Measurements from ENCODE around the gene LTBP2.

Gene LTBP2

GRCh38 chr14:74634481-74634880 lies 22.4 kb upstream of the LTBP2 start:
- no peak for DNase-seq (ENCODE audit: low read depth)
- H3K4me3 ChIP-seq (ENCODE audit: control insufficient read depth, low read depth, low read length): no peak overlapping the region
- no peak for TF ChIP-seq CTCF (conservative IDR thresholded peaks at IDR 0.05; ENCODE audit: control insufficient read depth, insufficient read depth, low read depth, low read length)

GRCh38 chr14:74630881-74631690 lies 19.0 kb upstream of the LTBP2 start:
- no peak for DNase-seq (ENCODE audit: low read depth)
- H3K4me3 ChIP-seq (ENCODE audit: control insufficient read depth, low read depth, low read length): no peak overlapping the region
- TF ChIP-seq CTCF (conservative IDR thresholded peaks at IDR 0.05; ENCODE audit: control insufficient read depth, insufficient read depth, low read depth, low read length): no peak

GRCh38 chr14:74628418-74628817 lies 16.4 kb upstream of the LTBP2 start:
- H3K4me3 ChIP-seq (ENCODE audit: control insufficient read depth, low read depth, low read length): no peak overlapping the region
- no peak for DNase-seq (ENCODE audit: low read depth)
- no peak for TF ChIP-seq CTCF (conservative IDR thresholded peaks at IDR 0.05; ENCODE audit: control insufficient read depth, insufficient read depth, low read depth, low read length)

GRCh38 chr14:74627076-74627475 lies 15.0 kb upstream of the LTBP2 start:
- H3K4me3 ChIP-seq (ENCODE audit: control insufficient read depth, low read depth, low read length): no peak overlapping the region
- no peak for TF ChIP-seq CTCF (conservative IDR thresholded peaks at IDR 0.05; ENCODE audit: control insufficient read depth, insufficient read depth, low read depth, low read length)
- DNase-seq (ENCODE audit: low read depth): no peak

GRCh38 chr14:74622257-74622656 lies 10.2 kb upstream of the LTBP2 start:
- DNase-seq (ENCODE audit: low read depth): no peak
- no peak overlapping the region for H3K4me3 ChIP-seq (ENCODE audit: control insufficient read depth, low read depth, low read length)
- no peak for TF ChIP-seq CTCF (conservative IDR thresholded peaks at IDR 0.05; ENCODE audit: control insufficient read depth, insufficient read depth, low read depth, low read length)

GRCh38 chr14:74621556-74621955 lies 9.5 kb upstream of the LTBP2 start:
- no peak overlapping the region for H3K4me3 ChIP-seq (ENCODE audit: control insufficient read depth, low read depth, low read length)
- no peak for TF ChIP-seq CTCF (conservative IDR thresholded peaks at IDR 0.05; ENCODE audit: control insufficient read depth, insufficient read depth, low read depth, low read length)
- no peak for DNase-seq (ENCODE audit: low read depth)

Data from fibroblast of mammary gland (primary cell).